ENCODE measurements around the gene L3MBTL4.

Gene L3MBTL4

DNA sequence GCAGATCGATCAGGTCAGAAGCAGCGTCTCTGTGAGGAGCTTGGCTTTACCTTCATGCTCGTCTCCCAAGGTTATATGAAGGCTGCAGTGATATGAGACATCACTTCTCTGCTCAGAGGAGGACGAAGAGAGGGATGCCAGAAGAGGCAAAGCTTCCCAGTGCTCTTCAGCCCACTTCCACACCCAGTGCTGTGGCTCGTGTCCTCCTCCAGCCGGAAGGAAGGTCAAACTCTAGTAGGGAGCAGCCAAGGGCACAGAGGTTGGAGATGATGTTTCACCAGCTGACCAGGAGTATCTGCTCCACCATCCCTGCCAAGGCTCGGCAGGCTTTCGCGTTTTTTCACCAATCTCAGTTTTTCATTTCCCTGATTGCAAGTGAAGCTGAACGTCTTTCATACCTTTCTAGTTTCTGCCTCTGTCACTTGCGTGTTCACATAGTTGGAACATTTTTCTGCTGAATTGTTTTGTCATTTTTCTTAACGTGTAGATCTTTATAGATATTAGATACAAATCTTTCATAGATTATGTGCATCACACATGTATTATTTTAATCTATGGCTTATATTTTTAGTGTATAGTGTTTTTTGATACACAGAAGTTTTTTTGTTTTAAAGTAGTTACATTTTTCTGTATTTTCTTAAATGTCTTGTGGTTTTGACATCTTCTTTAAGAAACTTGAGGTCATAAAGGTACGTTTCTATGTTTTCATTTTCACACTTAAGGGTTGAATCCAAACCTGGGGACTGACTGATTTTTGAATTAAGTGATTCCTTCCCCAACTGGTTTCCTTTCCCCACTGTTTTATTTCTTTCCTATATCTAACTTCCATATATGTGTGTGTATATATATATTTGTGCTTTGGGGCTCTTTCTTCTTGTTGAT, 23.5 kb upstream of the L3MBTL4 start:
- Mint-ChIP-seq H3K4me3 (no peak overlapping the region), H3K27ac (no peak overlapping the region), H3K4me1 (peaks cover 3% of the 10 kb centered on the region), H3K9me3 (no peaks in the 10 kb centered on the region), H3K27me3 (ENCODE audit: low read depth, poor library complexity) (peaks cover 7% of the 10 kb centered on the region), H3K36me3 (ENCODE audit: low read depth) (no peaks in the 10 kb centered on the region)
- DNase-seq, result no peak
- TF ChIP-seq, protein P1, sequence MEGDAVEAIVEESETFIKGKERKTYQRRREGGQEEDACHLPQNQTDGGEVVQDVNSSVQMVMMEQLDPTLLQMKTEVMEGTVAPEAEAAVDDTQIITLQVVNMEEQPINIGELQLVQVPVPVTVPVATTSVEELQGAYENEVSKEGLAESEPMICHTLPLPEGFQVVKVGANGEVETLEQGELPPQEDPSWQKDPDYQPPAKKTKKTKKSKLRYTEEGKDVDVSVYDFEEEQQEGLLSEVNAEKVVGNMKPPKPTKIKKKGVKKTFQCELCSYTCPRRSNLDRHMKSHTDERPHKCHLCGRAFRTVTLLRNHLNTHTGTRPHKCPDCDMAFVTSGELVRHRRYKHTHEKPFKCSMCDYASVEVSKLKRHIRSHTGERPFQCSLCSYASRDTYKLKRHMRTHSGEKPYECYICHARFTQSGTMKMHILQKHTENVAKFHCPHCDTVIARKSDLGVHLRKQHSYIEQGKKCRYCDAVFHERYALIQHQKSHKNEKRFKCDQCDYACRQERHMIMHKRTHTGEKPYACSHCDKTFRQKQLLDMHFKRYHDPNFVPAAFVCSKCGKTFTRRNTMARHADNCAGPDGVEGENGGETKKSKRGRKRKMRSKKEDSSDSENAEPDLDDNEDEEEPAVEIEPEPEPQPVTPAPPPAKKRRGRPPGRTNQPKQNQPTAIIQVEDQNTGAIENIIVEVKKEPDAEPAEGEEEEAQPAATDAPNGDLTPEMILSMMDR (IDR thresholded peaks at IDR 0.05), result no peak

DNA sequence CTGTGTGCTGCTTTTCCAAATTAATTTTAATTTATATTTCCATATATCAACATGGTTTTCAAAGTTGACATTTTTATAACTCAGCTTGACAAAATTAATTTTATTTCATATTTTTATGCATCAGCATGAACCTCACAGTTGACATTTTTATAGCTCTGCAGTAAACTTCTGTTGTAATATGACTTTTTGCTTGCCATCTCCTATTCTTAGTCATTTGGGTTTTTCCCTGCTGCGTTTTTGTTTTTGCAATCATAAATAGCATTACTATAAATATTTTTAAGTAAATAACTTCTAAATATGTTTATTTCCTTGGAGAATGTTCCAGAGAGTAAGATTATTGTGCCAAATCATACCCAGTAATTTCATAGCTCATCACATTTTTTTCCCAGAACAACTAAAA, 21.0 kb upstream of the L3MBTL4 start:
- Mint-ChIP-seq H3K4me3 (no peak overlapping the region), H3K9me3 (no peaks in the 10 kb centered on the region), H3K4me1 (peaks cover 10% of the 10 kb centered on the region), H3K36me3 (ENCODE audit: low read depth) (no peaks in the 10 kb centered on the region), H3K27ac (no peak overlapping the region), H3K27me3 (ENCODE audit: low read depth, poor library complexity) (peaks cover 11% of the 10 kb centered on the region)
- TF ChIP-seq, protein P1 (IDR thresholded peaks at IDR 0.05), result no peak
- DNase-seq, result no peak

DNA sequence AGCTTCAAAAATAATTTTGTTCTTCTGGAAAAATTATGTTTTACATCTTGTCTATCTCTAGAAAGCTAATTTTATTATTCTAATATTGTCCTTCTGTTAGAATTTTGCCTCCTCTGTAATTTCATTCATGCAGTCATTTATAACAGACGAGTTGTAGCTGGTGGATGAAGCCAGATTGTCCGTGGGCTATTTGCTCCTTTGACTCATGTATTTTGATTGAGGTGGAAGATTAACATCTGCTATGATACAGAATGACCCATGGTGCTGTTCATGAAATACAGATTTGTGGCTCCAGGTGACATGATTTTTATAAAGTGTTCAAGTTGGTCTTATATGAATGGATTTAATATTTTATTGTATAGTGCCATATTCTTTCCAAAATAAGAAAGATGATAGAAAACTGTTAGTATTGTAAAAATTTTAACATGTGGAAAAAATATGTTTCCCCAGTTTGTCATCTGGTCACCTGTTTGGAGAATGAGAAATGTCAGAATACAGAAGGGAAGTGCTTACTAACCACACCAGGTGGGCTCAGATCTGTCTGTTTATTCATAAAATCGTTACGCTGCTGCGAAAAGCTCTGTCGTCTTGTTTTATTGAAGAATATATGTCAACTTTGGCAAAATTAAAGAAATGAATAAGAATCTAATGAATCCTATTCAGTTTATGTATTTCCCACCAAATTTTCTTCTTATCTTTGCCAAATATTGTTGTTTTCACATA, 20.4 kb upstream of the L3MBTL4 start:
- Mint-ChIP-seq H3K4me3 (no peak overlapping the region), H3K4me1 (peaks cover 10% of the 10 kb centered on the region), H3K9me3 (no peaks in the 10 kb centered on the region), H3K27ac (no peak overlapping the region), H3K36me3 (ENCODE audit: low read depth) (no peaks in the 10 kb centered on the region), H3K27me3 (ENCODE audit: low read depth, poor library complexity) (peaks cover 11% of the 10 kb centered on the region)
- no peak for DNase-seq
- TF ChIP-seq, protein P1 (IDR thresholded peaks at IDR 0.05), result no peak

DNA sequence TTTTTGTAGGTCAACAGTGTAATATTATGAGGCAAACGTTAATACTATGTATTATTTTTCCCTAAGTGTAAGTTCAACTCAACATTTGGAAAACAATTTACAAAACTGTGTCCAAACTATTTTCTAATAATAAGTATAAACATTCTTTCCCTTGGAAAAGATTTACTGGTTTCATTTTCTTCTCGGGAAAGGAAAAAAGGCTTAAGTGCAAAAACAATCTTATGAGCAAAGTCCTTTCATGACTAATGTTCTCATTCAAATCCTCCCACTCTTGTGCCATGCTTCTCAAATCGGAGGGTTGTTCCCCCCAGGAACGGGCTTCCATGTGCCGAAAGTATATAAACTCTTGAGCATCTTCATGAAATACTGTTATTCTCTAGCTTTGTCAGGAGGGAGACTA, 19.8 kb upstream of the L3MBTL4 start:
- Mint-ChIP-seq H3K4me1 (peaks cover 10% of the 10 kb centered on the region), H3K27ac (no peak overlapping the region), H3K4me3 (no peak overlapping the region), H3K36me3 (ENCODE audit: low read depth) (no peaks in the 10 kb centered on the region), H3K9me3 (no peaks in the 10 kb centered on the region), H3K27me3 (ENCODE audit: low read depth, poor library complexity) (peaks cover 7% of the 10 kb centered on the region)
- TF ChIP-seq, protein P1 (IDR thresholded peaks at IDR 0.05), result no peak
- DNase-seq, result no peak

DNA sequence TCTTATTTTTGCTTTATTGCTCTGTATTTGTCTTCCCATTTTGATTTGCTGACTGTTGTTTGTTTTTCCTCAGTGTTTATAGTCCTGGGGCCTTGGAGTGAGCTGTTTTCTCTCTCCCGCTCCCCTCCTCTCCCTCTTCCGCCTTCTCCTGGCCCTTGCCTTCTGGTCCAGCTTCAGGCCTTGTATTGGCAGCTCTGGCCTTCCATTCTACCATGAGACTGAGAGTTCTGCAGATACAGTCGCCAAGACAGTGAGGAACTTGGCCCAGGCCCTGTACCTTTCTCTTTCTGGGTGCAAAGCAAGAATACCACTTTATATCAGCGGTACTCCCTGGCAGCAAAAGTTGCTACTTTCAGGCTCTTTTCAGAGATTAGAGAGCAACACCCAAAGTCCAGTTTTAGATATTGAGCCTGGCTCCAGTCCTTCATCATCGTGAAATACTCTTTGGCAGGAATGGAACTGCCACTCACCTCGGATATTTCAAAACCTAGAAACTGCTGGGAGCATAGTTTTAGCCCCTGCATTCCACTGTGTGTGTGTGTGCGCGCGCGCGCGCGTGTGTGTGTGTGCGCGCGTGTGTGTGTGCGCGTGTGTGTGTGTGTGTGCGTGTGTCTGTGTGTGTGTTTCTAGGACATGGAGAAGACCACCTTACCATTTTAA, 17.1 kb upstream of the L3MBTL4 start:
- H3K36me3 Mint-ChIP-seq (ENCODE audit: low read depth), result no peaks in the 10 kb centered on the region
- H3K27ac Mint-ChIP-seq, result peak overlapping the region; percentile 12
- H3K27me3 Mint-ChIP-seq (ENCODE audit: low read depth, poor library complexity), result peaks cover 4% of the 10 kb centered on the region
- no peak overlapping the region for H3K4me3 Mint-ChIP-seq
- no peak for DNase-seq
- H3K9me3 Mint-ChIP-seq, result no peaks in the 10 kb centered on the region
- TF ChIP-seq, protein P1 (IDR thresholded peaks at IDR 0.05), result no peak
- H3K4me1 Mint-ChIP-seq, result peaks cover 10% of the 10 kb centered on the region
